ENCODE data around the gene RFLNA. TPM values are rescaled to one million over a fixed set of nuclear protein-coding genes. Genes with fewer than 3 reads are reported as not detected.

Gene RFLNA
- total and polyA plus RNA-seq, 2 experiments from 2014 or later, result 3.9 to 20.4 TPM

GRCh38 chr12:124310178-124310577, 15.3 kb downstream of the RFLNA start (continued):
- TF ChIP-seq REST (IDR thresholded peaks at IDR 0.05; ENCODE audit: unreplicated experiment) (no peak), POLR2AphosphoS5 (IDR thresholded peaks at IDR 0.05; ENCODE audit: low read depth) (no peak), JUNB (IDR thresholded peaks at IDR 0.05; ENCODE audit: unreplicated experiment) (no peak), ZNF114 (CRISPR knock-in tag; IDR thresholded peaks at IDR 0.05) (no peak), STAT1 (IDR thresholded peaks at IDR 0.05; ENCODE audit: unreplicated experiment) (no peak)
- TF ChIP-seq, protein P1, sequence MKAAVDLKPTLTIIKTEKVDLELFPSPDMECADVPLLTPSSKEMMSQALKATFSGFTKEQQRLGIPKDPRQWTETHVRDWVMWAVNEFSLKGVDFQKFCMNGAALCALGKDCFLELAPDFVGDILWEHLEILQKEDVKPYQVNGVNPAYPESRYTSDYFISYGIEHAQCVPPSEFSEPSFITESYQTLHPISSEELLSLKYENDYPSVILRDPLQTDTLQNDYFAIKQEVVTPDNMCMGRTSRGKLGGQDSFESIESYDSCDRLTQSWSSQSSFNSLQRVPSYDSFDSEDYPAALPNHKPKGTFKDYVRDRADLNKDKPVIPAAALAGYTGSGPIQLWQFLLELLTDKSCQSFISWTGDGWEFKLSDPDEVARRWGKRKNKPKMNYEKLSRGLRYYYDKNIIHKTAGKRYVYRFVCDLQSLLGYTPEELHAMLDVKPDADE (IDR thresholded peaks at IDR 0.05), result no peak

DNA sequence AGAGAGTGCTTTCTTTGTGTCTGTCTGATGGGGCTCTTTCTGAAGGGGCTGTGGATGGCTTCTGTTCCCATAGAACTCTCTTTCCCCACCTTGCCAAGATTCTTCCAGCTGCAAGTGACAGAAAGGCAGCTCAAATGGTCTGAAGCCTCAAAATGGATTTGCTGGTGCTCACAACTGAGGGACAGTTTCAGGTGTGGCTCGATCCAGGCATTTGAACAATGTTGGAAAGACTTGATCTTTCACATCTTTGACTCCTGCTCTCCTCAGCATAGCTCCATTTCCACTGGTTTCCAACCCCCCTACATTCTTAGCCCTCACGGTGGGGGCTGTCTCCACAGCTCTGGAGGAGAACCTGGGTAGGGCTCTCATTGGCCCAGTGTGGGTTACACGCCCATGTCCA, 15.9 kb downstream of the RFLNA start:
- H3K27me3 Mint-ChIP-seq (ENCODE audit: insufficient read depth, low read depth, poor library complexity), result peaks cover 13% of the 10 kb centered on the region
- no peaks in the 10 kb centered on the region for H4K20me1 ChIP-seq (replicated peaks; ENCODE audit: insufficient read depth)
- TF ChIP-seq CREB1 (CRISPR knock-in tag; IDR thresholded peaks at IDR 0.05; ENCODE audit: low read depth), result no peak
- no peak for TF ChIP-seq EZH2 (IDR thresholded peaks at IDR 0.05; ENCODE audit: low read depth, unreplicated experiment)
- TF ChIP-seq JUNB (IDR thresholded peaks at IDR 0.05; ENCODE audit: unreplicated experiment), result no peak
- TF ChIP-seq EZH2phosphoT487 (IDR thresholded peaks at IDR 0.05; ENCODE audit: unreplicated experiment), result no peak
- TF ChIP-seq CTCF (conservative IDR thresholded peaks at IDR 0.05; ENCODE audit: low read depth in 2 of 2), result no peak
- no peak for TF ChIP-seq ZNF114 (CRISPR knock-in tag; IDR thresholded peaks at IDR 0.05)
- TF ChIP-seq POLR2AphosphoS5 (IDR thresholded peaks at IDR 0.05; ENCODE audit: low read depth), result no peak
- TF ChIP-seq ZNF331 (CRISPR knock-in tag; IDR thresholded peaks at IDR 0.05; ENCODE audit: low read depth), result no peak
- TF ChIP-seq ZNF462 (CRISPR knock-in tag; IDR thresholded peaks at IDR 0.05), result no peak
- no peak for TF ChIP-seq NANOG (IDR thresholded peaks at IDR 0.05; ENCODE audit: borderline replicate concordance)
- TF ChIP-seq STAT1 (IDR thresholded peaks at IDR 0.05; ENCODE audit: unreplicated experiment), result no peak

More for the DNA sequence above, 15.9 kb downstream of the RFLNA start:
- Histone ChIP-seq H3K27ac (ENCODE audit: low read depth) (no peak overlapping the region), H3K36me3 (ENCODE audit: insufficient read depth) (no peaks in the 10 kb centered on the region; the same call in 1 of the 2 replicates), H3K4me2 (no peak overlapping the region), H3K4me3 (no peak overlapping the region), H3K79me2 (replicated peaks; ENCODE audit: insufficient read depth) (no peaks in the 10 kb centered on the region; the same call in 1 of the 2 replicates), H3K4me1 (ENCODE audit: insufficient read depth) (no peaks in the 10 kb centered on the region), H3K27me3 (ENCODE audit: insufficient read depth) (no peaks in the 10 kb centered on the region), H2AFZ (no peak overlapping the region), H3K9me2 (ENCODE audit: insufficient read depth) (no peaks in the 10 kb centered on the region), H3F3A (replicated peaks; ENCODE audit: low read depth) (no peaks in the 10 kb centered on the region)
- H3K36me3 Mint-ChIP-seq (ENCODE audit: low read depth), result peaks cover 16% of the 10 kb centered on the region
- peaks cover 1% of the 10 kb centered on the region; the same call in 1 of the 3 replicates for H3K4me1 Mint-ChIP-seq
- no peaks in the 10 kb centered on the region for H3K9me3 Mint-ChIP-seq
- no peak overlapping the region for H3K27ac Mint-ChIP-seq
- DNase-seq (ENCODE audit: low spot score) (no peak), ATAC-seq (no peak)
- H3K4me3 Mint-ChIP-seq, result no peak overlapping the region

Data from GM23338 (cell line).